Psoas muscle (tissue), 8 donors: ENCODE measurements around the gene SOAT1. TPM values are rescaled to one million over a fixed set of nuclear protein-coding genes. Genes with fewer than 3 reads are reported as not detected.

Source experiments
- ATAC-seq, 4 donors: fragments of 200-7000 bp; cut with Tn5 transposase; one replicate each; pipeline ENCODE4 v1.9.1; 2020; ENCODE audit warnings: moderate library complexity in 3 of 4, mild to moderate bottlenecking in 2 of 4
- DNase-seq, 2 donors: peaks; one replicate each; pipeline ENCODE4 v3.0.0-alpha.2; 2020
- H3K27ac ChIP-seq: fragments of 200-600 bp; one replicate; pipeline ENCODE4 v1.8.0; 2022
- H3K27me3 ChIP-seq, 3 donors: fragments of 200-600 bp in 1 of 3; one replicate each; pipeline versions ENCODE4 v1.6.1 to v1.8.0; 2013 to 2022; ENCODE audit warnings: low read length in 2 of 3, mild to moderate bottlenecking in 2 of 3, moderate library complexity in 1 of 3; ENCODE audit not compliant: insufficient read depth in 3 of 3
- H3K36me3 ChIP-seq, 2 donors: fragments of 200-600 bp in 1 of 2; one replicate each; pipeline versions ENCODE4 v1.6.1 to v1.8.0; 2013 to 2022; ENCODE audit warnings: low read depth in 1 of 2, mild to moderate bottlenecking in 1 of 2, moderate library complexity in 1 of 2; ENCODE audit not compliant: insufficient read depth in 1 of 2
- H3K4me1 ChIP-seq: fragments of 200-600 bp; one replicate; pipeline ENCODE4 v1.8.0; 2022
- H3K4me3 ChIP-seq: fragments of 200-600 bp; one replicate; pipeline ENCODE4 v1.8.0; 2022; ENCODE audit warnings: mild to moderate bottlenecking
- H3K9me3 ChIP-seq: fragments of 200-600 bp; one replicate; pipeline ENCODE4 v1.8.0; 2022
- CTCF ChIP-seq: fragments of 200-600 bp; IDR thresholded peaks from one replicate; pipeline ENCODE4 v1.8.0; 2022; ENCODE audit warnings: antibody characterized with exemption
- WGBS, 3 donors: extraction: QIAGEN DNeasy Blood & Tissue Kit; methylation state at CpG; one replicate each; pipeline versions ENCODE4 v1.1.6 to v1.1.7; 2013; 5-methylcytosine and 5-hydroxymethylcytosine counted together
- intact Hi-C, 2 donors: fragments of 100-400 bp; cut with DNase I; formaldehyde crosslinking; loops; one replicate each; pipeline versions ENCODE4 v1.11.0 to v1.14.2; 2022
- polyA plus RNA-seq, 3 donors: library from polyadenylated mRNA; stranded (reverse); fragments of 200-250 nt; gene quantifications; one replicate each; pipeline ENCODE4 v1.2.3, GENCODE V29; 2013
- total RNA-seq, 4 donors: library from RNA; stranded (reverse); fragmentation: NEBNext Ultra II Directional in 2 of 4; extraction: Animal tissue kit (Norgen Biotek cat#: 25700) in 2 of 4; gene quantifications; one replicate each; pipeline versions ENCODE4 v1.2.1 to v1.2.4, GENCODE V29; 2021 to 2023
- donor health status: healthy with polysubstance abuse.
- donor health status: DM: no; HTN: no; CAD: no; lungs with moderate emphysema.
- donor health status: Bipolar disorder and iron deficiency.
- donor health status: healthy.
- donor health status: DM: yes; HTN: yes; CAD: no.
- donor health status: DM: no; HTN: no; CAD: no.
- donor health status: DM: no; HTN: no; CAD: no.
- donor health status: DM: yes; HTN: yes; CAD: no.

Gene SOAT1
- total and polyA plus RNA-seq, 7 donors: 2.9 to 21.0 (median 7.6) TPM

- Histone ChIP-seq H3K4me1 (no peaks in the 10 kb centered on the region), H3K9me3 (no peaks in the 10 kb centered on the region), H3K27ac (no peak overlapping the region), H3K27me3 (no peaks in the 10 kb centered on the region), H3K4me3 (no peak overlapping the region), H3K36me3 (peaks cover 0 to 21% of the 10 kb centered on the region in 2 donors)
- no peak for ATAC-seq
- intact Hi-C loops: no loop called here
- no peak for DNase-seq
- WGBS, 3 donors: 95 to 97% (median 95%) methylated on average over 7 of the region's 7 CpGs
- no peak for TF ChIP-seq CTCF
Observed at GRCh38 chr1:179327196-179327595, 33.6 kb downstream of the SOAT1 start.

GRCh38 chr1:179327679-179328078, 34.1 kb downstream of the SOAT1 start:
- H3K27ac ChIP-seq: no peak overlapping the region

GRCh38 chr1:179329862-179330261, 36.3 kb downstream of the SOAT1 start:
- TF ChIP-seq CTCF: no peak
- peaks cover 0 to 6% of the 10 kb centered on the region in 2 donors for H3K36me3 ChIP-seq
- H3K4me3 ChIP-seq: no peak overlapping the region
- ATAC-seq: no peak
- H3K4me1 ChIP-seq: no peaks in the 10 kb centered on the region
- H3K9me3 ChIP-seq: no peaks in the 10 kb centered on the region
- intact Hi-C loops: no loop called here
- no peak overlapping the region for H3K27ac ChIP-seq
- DNase-seq: no peak
- WGBS, 3 donors: 70 to 100% (median 78%) methylated on average over 2 of the region's 2 CpGs
- H3K27me3 ChIP-seq: no peaks in the 10 kb centered on the region

More at GRCh38 chr1:179327679-179328078, 34.1 kb downstream of the SOAT1 start:
- ATAC-seq (no peak), DNase-seq (no peak)
- Histone ChIP-seq H3K27me3 (no peaks in the 10 kb centered on the region), H3K4me1 (no peaks in the 10 kb centered on the region), H3K9me3 (no peaks in the 10 kb centered on the region), H3K36me3 (peaks cover 0 to 21% of the 10 kb centered on the region in 2 donors), H3K4me3 (no peak overlapping the region)
- WGBS, 3 donors: 83 to 86% (median 85%) methylated on average over 3 of the region's 3 CpGs
- intact Hi-C loops: no loop called here
- TF ChIP-seq CTCF: no peak

GRCh38 chr1:179334440-179334839, 40.8 kb downstream of the SOAT1 start:
- no peak for DNase-seq
- H3K36me3 ChIP-seq: peaks cover 0 to 8% of the 10 kb centered on the region in 2 donors
- no peak for TF ChIP-seq CTCF
- no peak for ATAC-seq
- H3K4me1 ChIP-seq: no peaks in the 10 kb centered on the region
- H3K4me3 ChIP-seq: no peak overlapping the region
- WGBS, 3 donors: 94 to 97% (median 96%) methylated on average over 4 of the region's 4 CpGs
- H3K9me3 ChIP-seq: no peaks in the 10 kb centered on the region
- H3K27me3 ChIP-seq: no peaks in the 10 kb centered on the region
- intact Hi-C loops: no loop called here
- no peak overlapping the region for H3K27ac ChIP-seq

- TF ChIP-seq CTCF: no peak
- DNase-seq (no peak), ATAC-seq (no peak)
- no peaks in the 10 kb centered on the region for H3K27me3 ChIP-seq
- no peaks in the 10 kb centered on the region for H3K4me1 ChIP-seq
- no peaks in the 10 kb centered on the region for H3K9me3 ChIP-seq
- intact Hi-C loops: no loop called here
- H3K36me3 ChIP-seq: peaks cover 5 to 29% of the 10 kb centered on the region in 2 donors
- no peak overlapping the region for H3K4me3 ChIP-seq
- 90 to 94% (median 94%) methylated on average over 2 of the region's 2 CpGs for WGBS, 3 donors
- no peak overlapping the region for H3K27ac ChIP-seq
Observed at GRCh38 chr1:179337288-179337687, 43.7 kb downstream of the SOAT1 start.
